Mucosa of rectum (tissue), 2 donors: ENCODE data around the gene TBK1.

Experiments
- H3K27ac ChIP-seq, 2 donors: one replicate each; pipeline ENCODE4 v1.7.0; 2013; ENCODE audit warnings: inconsistent platforms in 2 of 2, low read depth in 2 of 2, low read length in 2 of 2
- H3K27me3 ChIP-seq, 2 donors: one replicate each; pipeline ENCODE4 v1.7.0; 2013; ENCODE audit warnings: low read length in 2 of 2; ENCODE audit not compliant: control insufficient read depth in 2 of 2, insufficient read depth in 2 of 2
- H3K36me3 ChIP-seq, 2 donors: one replicate each; pipeline ENCODE4 v1.7.0; 2013; ENCODE audit warnings: low read length in 2 of 2; ENCODE audit not compliant: control insufficient read depth in 2 of 2, insufficient read depth in 2 of 2
- H3K4me1 ChIP-seq, 2 donors: one replicate each; pipeline ENCODE4 v1.7.0; 2013; ENCODE audit warnings: low read length in 2 of 2, mild to moderate bottlenecking in 1 of 2; ENCODE audit not compliant: control insufficient read depth in 2 of 2, insufficient read depth in 2 of 2
- H3K4me3 ChIP-seq, 2 donors: one replicate each; pipeline ENCODE4 v1.7.0; 2013; ENCODE audit warnings: low read length in 2 of 2
- H3K9ac ChIP-seq, 2 donors: one replicate each; pipeline ENCODE4 v1.7.0; 2013; ENCODE audit warnings: low read length in 2 of 2, low read depth in 1 of 2, mild to moderate bottlenecking in 1 of 2
- H3K9me3 ChIP-seq, 2 donors: one replicate each; pipeline ENCODE4 v1.7.0; 2013; ENCODE audit warnings: low read length in 2 of 2; ENCODE audit not compliant: control insufficient read depth in 2 of 2
- donor health status: healthy.
- donor health status: Normal muscosa, but diverticular disease.

The TBK1 gene

GRCh38 chr12:64491718-64492117 is 39.8 kb downstream of the TBK1 start:
- H3K4me1 ChIP-seq: no peaks in the 10 kb centered on the region
- no peak overlapping the region for H3K27ac ChIP-seq
- H3K27me3 ChIP-seq: no peaks in the 10 kb centered on the region
- H3K36me3 ChIP-seq: peaks cover 24 to 46% of the 10 kb centered on the region in 2 donors
- no peaks in the 10 kb centered on the region for H3K9me3 ChIP-seq
- H3K4me3 ChIP-seq: no peak overlapping the region
- H3K9ac ChIP-seq: no peak overlapping the region

GRCh38 chr12:64493513-64493912 is 41.6 kb downstream of the TBK1 start:
- no peak overlapping the region for H3K4me3 ChIP-seq
- H3K27ac ChIP-seq: no peak overlapping the region
- no peaks in the 10 kb centered on the region for H3K9me3 ChIP-seq
- H3K9ac ChIP-seq: no peak overlapping the region
- peaks cover 37 to 47% of the 10 kb centered on the region in 2 donors for H3K36me3 ChIP-seq
- H3K27me3 ChIP-seq: no peaks in the 10 kb centered on the region
- H3K4me1 ChIP-seq: no peaks in the 10 kb centered on the region

GRCh38 chr12:64494998-64495729 is 43.2 kb downstream of the TBK1 start:
- Histone ChIP-seq H3K27me3 (no peaks in the 10 kb centered on the region), H3K36me3 (peaks cover 32 to 43% of the 10 kb centered on the region in 2 donors)

GRCh38 chr12:64496839-64497400 is 45.0 kb downstream of the TBK1 start:
- Histone ChIP-seq H3K27me3 (no peaks in the 10 kb centered on the region), H3K9me3 (no peaks in the 10 kb centered on the region), H3K4me1 (no peaks in the 10 kb centered on the region), H3K27ac (no peak overlapping the region), H3K36me3 (peaks cover 36 to 39% of the 10 kb centered on the region in 2 donors), H3K9ac (no peak overlapping the region), H3K4me3 (no peak overlapping the region)

More at GRCh38 chr12:64494998-64495729, 43.2 kb downstream of the TBK1 start:
- Histone ChIP-seq H3K27ac (no peak overlapping the region), H3K4me3 (no peak overlapping the region), H3K9ac (no peak overlapping the region), H3K9me3 (no peaks in the 10 kb centered on the region), H3K4me1 (no peaks in the 10 kb centered on the region)

- no peaks in the 10 kb centered on the region for H3K9me3 ChIP-seq
- H3K27me3 ChIP-seq: no peaks in the 10 kb centered on the region
- H3K27ac ChIP-seq: no peak overlapping the region
- no peak overlapping the region for H3K9ac ChIP-seq
- no peaks in the 10 kb centered on the region for H3K4me1 ChIP-seq
- peaks cover 36 to 39% of the 10 kb centered on the region in 2 donors for H3K36me3 ChIP-seq
- H3K4me3 ChIP-seq: no peak overlapping the region
Measured at GRCh38 chr12:64497484-64497883, 45.6 kb downstream of the TBK1 start.

GRCh38 chr12:64497903-64498302 is 46.0 kb downstream of the TBK1 start:
- H3K4me1 ChIP-seq: no peaks in the 10 kb centered on the region
- H3K27me3 ChIP-seq: no peaks in the 10 kb centered on the region
- H3K27ac ChIP-seq: no peak overlapping the region
- H3K4me3 ChIP-seq: no peak overlapping the region
- peaks cover 36 to 39% of the 10 kb centered on the region in 2 donors for H3K36me3 ChIP-seq
- H3K9me3 ChIP-seq: no peaks in the 10 kb centered on the region
- H3K9ac ChIP-seq: no peak overlapping the region

GRCh38 chr12:64500394-64500793 is 48.5 kb downstream of the TBK1 start:
- Histone ChIP-seq H3K4me1 (no peaks in the 10 kb centered on the region), H3K36me3 (peaks cover 32 to 33% of the 10 kb centered on the region in 2 donors), H3K9me3 (no peaks in the 10 kb centered on the region), H3K4me3 (no peak overlapping the region), H3K9ac (no peak overlapping the region), H3K27me3 (no peaks in the 10 kb centered on the region), H3K27ac (no peak overlapping the region)

- no peak overlapping the region for H3K9ac ChIP-seq
- no peak overlapping the region for H3K27ac ChIP-seq
- H3K9me3 ChIP-seq: no peaks in the 10 kb centered on the region
- no peaks in the 10 kb centered on the region for H3K4me1 ChIP-seq
- peaks cover 22 to 24% of the 10 kb centered on the region in 2 donors for H3K36me3 ChIP-seq
- no peak overlapping the region for H3K4me3 ChIP-seq
- H3K27me3 ChIP-seq: no peaks in the 10 kb centered on the region
Measured at GRCh38 chr12:64501486-64501885, 49.6 kb downstream of the TBK1 start.

GRCh38 chr12:64506955-64507354 is 55.0 kb downstream of the TBK1 start:
- no peak overlapping the region for H3K9ac ChIP-seq

GRCh38 chr12:64510667-64511066 is 58.7 kb downstream of the TBK1 start:
- no peaks in the 10 kb centered on the region for H3K4me1 ChIP-seq
- no peaks in the 10 kb centered on the region for H3K27me3 ChIP-seq
- H3K9me3 ChIP-seq: no peaks in the 10 kb centered on the region
- no peak overlapping the region for H3K9ac ChIP-seq
- no peaks in the 10 kb centered on the region for H3K36me3 ChIP-seq
- no peak overlapping the region for H3K4me3 ChIP-seq
- H3K27ac ChIP-seq: no peak overlapping the region

More at GRCh38 chr12:64506955-64507354, 55.0 kb downstream of the TBK1 start:
- H3K27ac ChIP-seq: no peak overlapping the region
- H3K9me3 ChIP-seq: no peaks in the 10 kb centered on the region
- H3K36me3 ChIP-seq: no peaks in the 10 kb centered on the region
- H3K4me3 ChIP-seq: no peak overlapping the region
- H3K27me3 ChIP-seq: no peaks in the 10 kb centered on the region
- H3K4me1 ChIP-seq: no peaks in the 10 kb centered on the region
